ENCODE measurements around the gene PAPPA. TPM values are rescaled to one million over a fixed set of nuclear protein-coding genes. Genes with fewer than 3 reads are reported as not detected.
A peak's percentile ranks its signal among the peaks of the same experiment; 100 is the strongest.

The PAPPA gene
- total and polyA plus RNA-seq, 9 of the 15 experiments (the other 6 are each of a cell fraction or from before 2014, with no cell fraction given), result 0.06 to 0.18 (median 0.11) TPM

DNA sequence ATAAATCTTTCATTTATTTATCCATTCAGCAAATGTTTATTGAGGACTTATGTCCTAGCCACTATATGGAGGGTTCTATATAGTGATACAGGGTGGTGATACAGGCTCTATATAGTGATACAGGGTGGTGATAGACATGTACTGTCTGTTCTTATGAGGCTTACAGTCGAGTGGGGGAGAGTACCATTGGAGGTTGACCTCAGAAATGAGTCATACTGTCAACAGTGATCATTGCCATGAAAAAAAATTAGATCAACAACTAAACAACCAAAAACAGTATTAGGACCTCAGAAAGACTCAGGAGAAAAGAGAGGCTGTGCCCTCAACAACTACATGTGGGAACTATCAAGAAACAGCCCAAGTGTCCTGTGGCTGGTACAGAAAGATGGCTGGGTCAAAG, 22.0 kb downstream of the PAPPA start:
- CTCF ChIA-PET (ENCODE audit: low intra/inter-chr PET ratio), result no interaction called here
- POLR2A ChIA-PET, result interaction anchor here (0.6 to 1.0 kb wide), 2 partner anchors 9 to 13 kb away, joined by 3 read pairs; no protein-coding TSS in a partner anchor
- H3K4me3 ChIP-seq, result no peak overlapping the region
- TF ChIP-seq, protein P1, sequence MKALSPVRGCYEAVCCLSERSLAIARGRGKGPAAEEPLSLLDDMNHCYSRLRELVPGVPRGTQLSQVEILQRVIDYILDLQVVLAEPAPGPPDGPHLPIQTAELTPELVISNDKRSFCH (CRISPR knock-in tag; IDR thresholded peaks at IDR 0.05), result no peak
- TF ChIP-seq, protein P1 (tag; IDR thresholded peaks at IDR 0.05), result no peak
- TF ChIP-seq ZNF384 (IDR thresholded peaks at IDR 0.05; ENCODE audit: low read depth, low read length), result 0 out of 2 replicates have a peak, but pooled peaks have one; percentile 21
- TF ChIP-seq ZNF764 (CRISPR knock-in tag; IDR thresholded peaks at IDR 0.05; ENCODE audit: low read depth), result no peak
- no peak for TF ChIP-seq SMC3 (conservative IDR thresholded peaks at IDR 0.05; ENCODE audit: insufficient read depth, low read depth, low read length)
- TF ChIP-seq, protein P2, sequence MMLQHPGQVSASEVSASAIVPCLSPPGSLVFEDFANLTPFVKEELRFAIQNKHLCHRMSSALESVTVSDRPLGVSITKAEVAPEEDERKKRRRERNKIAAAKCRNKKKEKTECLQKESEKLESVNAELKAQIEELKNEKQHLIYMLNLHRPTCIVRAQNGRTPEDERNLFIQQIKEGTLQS (IDR thresholded peaks at IDR 0.05), result peak; percentile 72; the same call in 1 of the 2 replicates
- TF ChIP-seq, protein P2 (CRISPR knock-in tag; conservative IDR thresholded peaks at IDR 0.05), result no peak
- TF ChIP-seq SP2 (IDR thresholded peaks at IDR 0.05; ENCODE audit: extremely low read depth, low read depth, low read length, poor library complexity, severe bottlenecking), result no peak
- TF ChIP-seq ZNF668 (CRISPR knock-in tag; IDR thresholded peaks at IDR 0.05), result no peak
- no peak for TF ChIP-seq DACH1 (IDR thresholded peaks at IDR 0.05; ENCODE audit: partially characterized antibody)
- peak; percentile 56; the same call in 1 of the 2 replicates for TF ChIP-seq SMARCA4 (IDR thresholded peaks at IDR 0.05)
- TF ChIP-seq ZFX (CRISPR knock-in tag; IDR thresholded peaks at IDR 0.05), result no peak
- TF ChIP-seq ZNF174 (CRISPR knock-in tag; IDR thresholded peaks at IDR 0.05), result no peak
- TF ChIP-seq FOXA3 (CRISPR knock-in tag; conservative IDR thresholded peaks at IDR 0.05 in 1 of 2, IDR thresholded peaks at IDR 0.05 in 1 of 2), result peak in 1 of 2 experiments; percentile 32; a peak in 2 of 4 replicates
- TF ChIP-seq ZNF766 (CRISPR knock-in tag; conservative IDR thresholded peaks at IDR 0.05), result no peak
- peak; percentile 81; the same call in 1 of the 2 replicates for TF ChIP-seq JUN (IDR thresholded peaks at IDR 0.05; ENCODE audit: borderline replicate concordance, low read depth, low read length)
- no peak for TF ChIP-seq JUN (CRISPR knock-in tag; IDR thresholded peaks at IDR 0.05; ENCODE audit: borderline replicate concordance)
- TF ChIP-seq, protein P3, sequence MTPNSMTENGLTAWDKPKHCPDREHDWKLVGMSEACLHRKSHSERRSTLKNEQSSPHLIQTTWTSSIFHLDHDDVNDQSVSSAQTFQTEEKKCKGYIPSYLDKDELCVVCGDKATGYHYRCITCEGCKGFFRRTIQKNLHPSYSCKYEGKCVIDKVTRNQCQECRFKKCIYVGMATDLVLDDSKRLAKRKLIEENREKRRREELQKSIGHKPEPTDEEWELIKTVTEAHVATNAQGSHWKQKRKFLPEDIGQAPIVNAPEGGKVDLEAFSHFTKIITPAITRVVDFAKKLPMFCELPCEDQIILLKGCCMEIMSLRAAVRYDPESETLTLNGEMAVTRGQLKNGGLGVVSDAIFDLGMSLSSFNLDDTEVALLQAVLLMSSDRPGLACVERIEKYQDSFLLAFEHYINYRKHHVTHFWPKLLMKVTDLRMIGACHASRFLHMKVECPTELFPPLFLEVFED (CRISPR knock-in tag; conservative IDR thresholded peaks at IDR 0.05), result no peak
- TF ChIP-seq SMARCE1 (IDR thresholded peaks at IDR 0.05), result peak; percentile 57; the same call in 1 of the 2 replicates
- peak; percentile 46; the same call in 1 of the 2 replicates for TF ChIP-seq ARID1B (IDR thresholded peaks at IDR 0.05)
- TF ChIP-seq JUND (IDR thresholded peaks at IDR 0.05; ENCODE audit: borderline replicate concordance, low read depth, low read length), result peak; percentile 85
- TF ChIP-seq JUND (tag; IDR thresholded peaks at IDR 0.05; ENCODE audit: borderline replicate concordance, low read depth, low read length), result peak; percentile 79; the same call in 2 of the 3 replicates
- TF ChIP-seq FOSL1 (tag; conservative IDR thresholded peaks at IDR 0.05), result peak; percentile 87

More for the DNA sequence above, 22.0 kb downstream of the PAPPA start:
- H3K27me3 ChIP-seq (ENCODE audit: control insufficient read depth in 2 of 2, insufficient read depth in 2 of 2, low read length in 2 of 2), result no peaks in the 10 kb centered on the region; a peak in 1 of 5 replicates
- H3K4me2 ChIP-seq (ENCODE audit: insufficient read depth, low read length), result no peak overlapping the region
- no peak for DNase-seq (ENCODE audit: extremely low read depth in 1 of 4, low spot score in 3 of 4)
- H2AFZ ChIP-seq (ENCODE audit: low read depth, low read length), result no peak overlapping the region
- BruUV-seq (replicated peaks), result no TSS peak
- no peak overlapping the region for H3K27ac ChIP-seq (ENCODE audit: extremely low read depth, low read depth, low read length)
- in situ Hi-C loops (cut with MboI) (no loop called here), intact Hi-C loops (cut with micrococcal nuclease) (no loop called here)
- 0% methylated on average over 1 of the region's 1 CpG for WGBS (ENCODE audit: insufficient coverage, low coverage, missing lambda C conversion rate)
- no peaks in the 10 kb centered on the region for H3K9me1 ChIP-seq (ENCODE audit: control insufficient read depth, insufficient read depth, low read length)
- H3K4me1 ChIP-seq (replicated peaks in 1 of 2; ENCODE audit: control insufficient read depth in 2 of 2, insufficient read depth in 2 of 2, low read length in 2 of 2), result no peaks in the 10 kb centered on the region
- no peak for FAIRE-seq
- H4K20me1 ChIP-seq (replicated peaks; ENCODE audit: control insufficient read depth, insufficient read depth, low read length), result no peaks in the 10 kb centered on the region
- no peaks in the 10 kb centered on the region for H3K36me3 ChIP-seq (ENCODE audit: control insufficient read depth, insufficient read depth, low read length)
- H3K79me2 ChIP-seq (ENCODE audit: control insufficient read depth, insufficient read depth, low read length), result no peaks in the 10 kb centered on the region
- no peaks in the 10 kb centered on the region for H3K9me3 ChIP-seq (replicated peaks; ENCODE audit: control insufficient read depth, insufficient read depth, low read depth, low read length)
- H3K9ac ChIP-seq (ENCODE audit: insufficient read depth in 1 of 2, low read depth in 2 of 2, low read length in 2 of 2), result no peak overlapping the region
- ATAC-seq, result no peak
